Mammary epithelial cell (primary cell): Measurements from ENCODE around the gene TNFRSF14.

Experiments used
- CTCF ChIP-seq, 2 donors: IDR thresholded peaks in 1 of 2; conservative IDR thresholded peaks in 1 of 2; 2 replicates each; pipeline ENCODE4 v1.5.1; 2011 to 2012; ENCODE audit warnings: inconsistent platforms in 2 of 2, low read length in 2 of 2, mild to moderate bottlenecking in 2 of 2, control low read depth in 1 of 2, low read depth in 1 of 2; ENCODE audit not compliant: insufficient read depth in 1 of 2; ENCODE audit errors: extremely low read depth in 1 of 2
- EZH2 ChIP-seq: IDR thresholded peaks from 2 replicates; pipeline ENCODE4 v1.6.1; 2012; ENCODE audit warnings: low read length, inconsistent platforms, borderline replicate concordance

DNA sequence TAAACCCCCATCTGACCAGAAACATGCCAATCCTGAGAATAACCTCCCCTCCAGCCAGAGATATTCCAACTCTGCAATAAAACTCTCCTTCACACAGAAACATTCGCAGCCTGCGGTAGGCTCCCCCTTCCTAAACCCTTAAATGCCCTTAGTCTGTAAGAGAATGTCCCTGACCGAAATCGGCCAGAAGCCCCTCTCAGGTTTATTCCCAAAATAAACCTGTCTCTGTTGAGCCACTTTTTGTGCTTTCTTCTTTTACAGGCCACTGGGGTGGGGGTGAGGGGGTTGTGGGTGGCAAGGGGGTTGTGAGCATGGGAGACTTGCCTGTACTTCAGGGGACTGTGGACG is 35.0 kb downstream of the TNFRSF14 start:
- TF ChIP-seq CTCF (conservative IDR thresholded peaks at IDR 0.05 in 1 of 2, IDR thresholded peaks at IDR 0.05 in 1 of 2; ENCODE audit: extremely low read depth in 1 of 2, insufficient read depth in 1 of 2, low read depth in 1 of 2, low read length in 2 of 2) (no peak), EZH2 (no peak)
